H9 (cell line): ENCODE data around the gene PKD2L1. TPM values are rescaled to one million over a fixed set of nuclear protein-coding genes. Genes with fewer than 3 reads are reported as not detected.

Experiments
- DNase-seq: peaks from one replicate; pipeline ENCODE4 v3.0.0-alpha.2; 2017
- H2AFZ ChIP-seq: one replicate; pipeline ENCODE4 v1.6.1; 2013; ENCODE audit warnings: mild to moderate bottlenecking, low read length, control low read depth, moderate library complexity
- H2AK5ac ChIP-seq: 2 replicates; pipeline ENCODE4 v1.6.1; 2013; ENCODE audit warnings: low read length, control low read depth, mixed read lengths; ENCODE audit not compliant: insufficient read length
- H2BK120ac ChIP-seq: one replicate; pipeline ENCODE4 v1.6.1; 2013; ENCODE audit warnings: low read depth, mild to moderate bottlenecking, low read length, control low read depth, inconsistent platforms; ENCODE audit not compliant: poor library complexity, severe bottlenecking
- H2BK12ac ChIP-seq: 2 replicates; pipeline ENCODE4 v1.6.1; 2013; ENCODE audit warnings: low read length, control low read depth, mixed read lengths, low read depth; ENCODE audit not compliant: insufficient read length
- H2BK15ac ChIP-seq: 2 replicates; pipeline ENCODE4 v1.6.1; 2013; ENCODE audit warnings: low read depth, low read length, control low read depth
- H2BK20ac ChIP-seq: one replicate; pipeline ENCODE4 v1.6.1; 2013; ENCODE audit warnings: low read depth, mild to moderate bottlenecking, low read length, control low read depth, inconsistent platforms; ENCODE audit not compliant: poor library complexity, severe bottlenecking
- H2BK5ac ChIP-seq: 2 replicates; pipeline ENCODE4 v1.6.1; 2013; ENCODE audit warnings: low read length, control low read depth, mixed read lengths; ENCODE audit not compliant: insufficient read length
- H3K14ac ChIP-seq: 2 replicates; pipeline ENCODE4 v1.6.1; 2013; ENCODE audit warnings: low read length, control low read depth; ENCODE audit not compliant: insufficient read depth
- H3K18ac ChIP-seq: 2 replicates; pipeline ENCODE4 v1.6.1; 2013; ENCODE audit warnings: low read depth, mild to moderate bottlenecking, mixed read lengths, low read length, control low read depth; ENCODE audit not compliant: insufficient read length
- H3K23ac ChIP-seq: 2 replicates; pipeline ENCODE4 v1.6.1; 2013; ENCODE audit warnings: low read length, control low read depth, mixed read lengths, low read depth; ENCODE audit not compliant: insufficient read length
- H3K23me2 ChIP-seq: 2 replicates; pipeline ENCODE4 v1.6.1; 2013; ENCODE audit warnings: low read depth, mild to moderate bottlenecking, mixed read lengths, low read length, control low read depth; ENCODE audit not compliant: insufficient read length, poor library complexity, severe bottlenecking
- H3K27ac ChIP-seq: 2 replicates; pipeline ENCODE4 v1.5.1; 2013; ENCODE audit warnings: low read length, control low read depth, mixed read lengths, low read depth; ENCODE audit not compliant: insufficient read length
- H3K27me3 ChIP-seq: 2 replicates; pipeline ENCODE4 v1.6.1; 2013; ENCODE audit warnings: low read length, control low read depth, inconsistent platforms; ENCODE audit not compliant: insufficient read depth
- H3K4ac ChIP-seq: 2 replicates; pipeline ENCODE4 v1.6.1; 2013; ENCODE audit warnings: low read depth, mild to moderate bottlenecking, control low read depth, inconsistent platforms, low read length, moderate library complexity
- H3K4me1 ChIP-seq: 2 replicates; pipeline ENCODE4 v1.6.1; 2013; ENCODE audit warnings: low read length, control low read depth, inconsistent platforms; ENCODE audit not compliant: insufficient read depth
- H3K4me2 ChIP-seq: 2 replicates; pipeline ENCODE4 v1.6.1; 2013; ENCODE audit warnings: low read length, control low read depth, mixed read lengths; ENCODE audit not compliant: insufficient read length, insufficient read depth
- H3K56ac ChIP-seq: 2 replicates; pipeline ENCODE4 v1.6.1; 2013; ENCODE audit warnings: low read depth, mild to moderate bottlenecking, mixed read lengths, low read length, control low read depth; ENCODE audit not compliant: insufficient read length
- H3K79me1 ChIP-seq: 2 replicates; pipeline ENCODE4 v1.6.1; 2013; ENCODE audit warnings: low read depth, mild to moderate bottlenecking, moderate library complexity, low read length, control low read depth, inconsistent platforms; ENCODE audit not compliant: insufficient read depth, poor library complexity, severe bottlenecking
- H3K79me2 ChIP-seq: 2 replicates; pipeline ENCODE4 v1.6.1; 2013; ENCODE audit warnings: low read length, control low read depth, inconsistent platforms; ENCODE audit not compliant: insufficient read depth
- H3K9ac ChIP-seq: 2 replicates; pipeline ENCODE4 v1.6.1; 2013; ENCODE audit warnings: low read length, control low read depth, mixed read lengths; ENCODE audit not compliant: insufficient read length; ENCODE audit errors: extremely low read depth
- H3K9me3 ChIP-seq: one replicate; pipeline ENCODE4 v1.6.1; 2013; ENCODE audit warnings: low read depth, low read length, inconsistent platforms; ENCODE audit not compliant: control insufficient read depth
- H3T11ph ChIP-seq: one replicate; pipeline ENCODE4 v1.6.1; 2013; ENCODE audit warnings: mild to moderate bottlenecking, low read length, control low read depth, inconsistent platforms
- H4K20me1 ChIP-seq: one replicate; pipeline ENCODE4 v1.6.1; 2013; ENCODE audit not compliant: control insufficient read depth, insufficient read length, insufficient read depth
- H4K5ac ChIP-seq: 2 replicates; pipeline ENCODE4 v1.6.1; 2013; ENCODE audit warnings: low read depth, mild to moderate bottlenecking, mixed read lengths, low read length, control low read depth; ENCODE audit not compliant: insufficient read length
- H4K8ac ChIP-seq: replicated peaks from 2 replicates; pipeline ENCODE4 v1.6.1; 2013; ENCODE audit warnings: low read length, control low read depth, mixed read lengths, low read depth; ENCODE audit not compliant: insufficient read length
- H4K91ac ChIP-seq: 2 replicates; pipeline ENCODE4 v1.6.1; 2013; ENCODE audit warnings: low read depth, mild to moderate bottlenecking, moderate library complexity, mixed read lengths, low read length, control low read depth; ENCODE audit not compliant: insufficient read length
- H3K27ac Mint-ChIP-seq, 3 experiments: 2 replicates in 2 of 3; 3 replicates in 1 of 3; pipeline ENCODE4 v1.8.0; 2020 to 2021; ENCODE audit warnings: mixed read lengths in 3 of 3, mild to moderate bottlenecking in 1 of 3, moderate library complexity in 1 of 3
- H3K27me3 Mint-ChIP-seq: 2 replicates; pipeline ENCODE4 v1.8.0; 2021; ENCODE audit warnings: low read depth, mild to moderate bottlenecking, moderate library complexity, mixed read lengths
- H3K36me3 Mint-ChIP-seq, 3 experiments: 2 replicates in 2 of 3; 3 replicates in 1 of 3; pipeline ENCODE4 v1.8.0; 2020 to 2021; ENCODE audit warnings: low read depth in 3 of 3, mixed read lengths in 3 of 3; ENCODE audit not compliant: insufficient read depth in 1 of 3
- H3K4me1 Mint-ChIP-seq, 2 experiments: 2 replicates each; pipeline ENCODE4 v1.8.0; 2020; ENCODE audit warnings: mixed read lengths in 2 of 2
- H3K4me3 Mint-ChIP-seq, 2 experiments: 2 replicates in 1 of 2; 3 replicates in 1 of 2; pipeline ENCODE4 v1.8.0; 2020 to 2021; ENCODE audit warnings: mild to moderate bottlenecking in 2 of 2, mixed read lengths in 2 of 2, moderate library complexity in 1 of 2
- H3K9me3 Mint-ChIP-seq, 2 experiments: 2 replicates in 1 of 2; 3 replicates in 1 of 2; pipeline ENCODE4 v1.8.0; 2020; ENCODE audit warnings: mild to moderate bottlenecking in 2 of 2, mixed read lengths in 2 of 2, moderate library complexity in 1 of 2
- WGBS: extraction: QIAGEN DNeasy Blood & Tissue Kit; methylation state at CpG from one replicate; pipeline ENCODE4 v1.1.7; 2013; ENCODE audit warnings: missing lambda C conversion rate, low lambda C conversion rate, mixed read lengths; ENCODE audit not compliant: insufficient read length; ENCODE audit errors: extremely low coverage; 5-methylcytosine and 5-hydroxymethylcytosine counted together
- total RNA-seq: library from RNA; stranded (reverse); gene quantifications from 2 replicates; pipeline ENCODE4 v1.2.1, GENCODE V29; 2021
- TF ChIP-seq, protein P1 (sequence below): fragments of 200-600 bp; sonication (generic); conservative IDR thresholded peaks from 3 replicates; pipeline ENCODE4 v1.8.0; 2021; ENCODE audit warnings: antibody characterized with exemption, mild to moderate bottlenecking

Gene PKD2L1
- total RNA-seq, 1 experiment from 2014 or later = 0.20 TPM

DNA sequence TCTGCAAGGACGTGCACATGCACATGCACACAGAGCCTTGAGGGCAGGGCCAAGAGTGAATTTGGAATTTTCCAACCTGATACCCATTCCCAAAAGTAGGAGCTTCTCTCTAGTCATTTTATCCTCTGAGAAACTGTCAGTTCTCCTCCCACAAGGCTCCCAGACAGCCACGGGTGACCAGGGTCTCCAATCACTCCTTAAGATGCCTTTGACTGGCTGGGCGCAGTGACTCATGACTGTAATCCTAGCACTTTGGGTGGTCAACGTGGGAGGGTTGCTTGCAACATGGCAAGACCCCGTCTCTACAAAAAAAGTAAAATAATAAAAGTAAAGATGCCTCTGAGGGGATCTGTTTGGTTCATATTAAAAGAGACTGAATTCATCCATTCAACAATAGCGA is 30.2 kb upstream of the PKD2L1 start:
- Histone ChIP-seq H2BK20ac (no peak overlapping the region), H4K91ac (no peak overlapping the region), H3K23me2 (no peaks in the 10 kb centered on the region), H3K79me2 (no peaks in the 10 kb centered on the region; the same call in 1 of the 2 replicates), H3K4me1 (peaks cover 3% of the 10 kb centered on the region; the same call in 1 of the 2 replicates), H3K27me3 (no peaks in the 10 kb centered on the region), H3K14ac (no peak overlapping the region), H2BK120ac (no peak overlapping the region), H3K27ac (no peak overlapping the region), H2BK12ac (no peak overlapping the region), H2BK5ac (no peak overlapping the region), H3K4me2 (no peak overlapping the region), H3K9ac (no peak overlapping the region), H2BK15ac (no peak overlapping the region), H2AFZ (no peak overlapping the region), H3K23ac (no peak overlapping the region), H2AK5ac (no peak overlapping the region), H3K18ac (no peak overlapping the region), H3T11ph (no peak overlapping the region), H3K4ac (no peak overlapping the region), H4K5ac (no peak overlapping the region), H3K56ac (no peak overlapping the region), H4K8ac (no peak overlapping the region), H3K9me3 (no peaks in the 10 kb centered on the region), H4K20me1 (peaks cover 3% of the 10 kb centered on the region), H3K79me1 (peaks cover 3% of the 10 kb centered on the region)
- Mint-ChIP-seq H3K9me3 (no peaks in the 10 kb centered on the region), H3K27ac (peak overlapping the region in 2 of 3 experiments; percentile 53 to 85; a peak in 4 of 7 replicates), H3K36me3 (peaks cover 57 to 89% (median 82%) of the 10 kb centered on the region in 3 experiments), H3K4me3 (no peak overlapping the region), H3K4me1 (peaks cover 36 to 42% of the 10 kb centered on the region in 2 experiments), H3K27me3 (peaks cover 1% of the 10 kb centered on the region; the same call in 1 of the 2 replicates)
- no CpG with 5 or more reads among the region's 6 CpGs for WGBS
- TF ChIP-seq, protein P1, sequence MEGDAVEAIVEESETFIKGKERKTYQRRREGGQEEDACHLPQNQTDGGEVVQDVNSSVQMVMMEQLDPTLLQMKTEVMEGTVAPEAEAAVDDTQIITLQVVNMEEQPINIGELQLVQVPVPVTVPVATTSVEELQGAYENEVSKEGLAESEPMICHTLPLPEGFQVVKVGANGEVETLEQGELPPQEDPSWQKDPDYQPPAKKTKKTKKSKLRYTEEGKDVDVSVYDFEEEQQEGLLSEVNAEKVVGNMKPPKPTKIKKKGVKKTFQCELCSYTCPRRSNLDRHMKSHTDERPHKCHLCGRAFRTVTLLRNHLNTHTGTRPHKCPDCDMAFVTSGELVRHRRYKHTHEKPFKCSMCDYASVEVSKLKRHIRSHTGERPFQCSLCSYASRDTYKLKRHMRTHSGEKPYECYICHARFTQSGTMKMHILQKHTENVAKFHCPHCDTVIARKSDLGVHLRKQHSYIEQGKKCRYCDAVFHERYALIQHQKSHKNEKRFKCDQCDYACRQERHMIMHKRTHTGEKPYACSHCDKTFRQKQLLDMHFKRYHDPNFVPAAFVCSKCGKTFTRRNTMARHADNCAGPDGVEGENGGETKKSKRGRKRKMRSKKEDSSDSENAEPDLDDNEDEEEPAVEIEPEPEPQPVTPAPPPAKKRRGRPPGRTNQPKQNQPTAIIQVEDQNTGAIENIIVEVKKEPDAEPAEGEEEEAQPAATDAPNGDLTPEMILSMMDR = no peak
- no peak for DNase-seq
